Measurements from ENCODE around the gene ZSCAN23.

GRCh38 chr6:28395918-28396317 lies 47.4 kb downstream of the ZSCAN23 start:
- TF ChIP-seq, protein P1, sequence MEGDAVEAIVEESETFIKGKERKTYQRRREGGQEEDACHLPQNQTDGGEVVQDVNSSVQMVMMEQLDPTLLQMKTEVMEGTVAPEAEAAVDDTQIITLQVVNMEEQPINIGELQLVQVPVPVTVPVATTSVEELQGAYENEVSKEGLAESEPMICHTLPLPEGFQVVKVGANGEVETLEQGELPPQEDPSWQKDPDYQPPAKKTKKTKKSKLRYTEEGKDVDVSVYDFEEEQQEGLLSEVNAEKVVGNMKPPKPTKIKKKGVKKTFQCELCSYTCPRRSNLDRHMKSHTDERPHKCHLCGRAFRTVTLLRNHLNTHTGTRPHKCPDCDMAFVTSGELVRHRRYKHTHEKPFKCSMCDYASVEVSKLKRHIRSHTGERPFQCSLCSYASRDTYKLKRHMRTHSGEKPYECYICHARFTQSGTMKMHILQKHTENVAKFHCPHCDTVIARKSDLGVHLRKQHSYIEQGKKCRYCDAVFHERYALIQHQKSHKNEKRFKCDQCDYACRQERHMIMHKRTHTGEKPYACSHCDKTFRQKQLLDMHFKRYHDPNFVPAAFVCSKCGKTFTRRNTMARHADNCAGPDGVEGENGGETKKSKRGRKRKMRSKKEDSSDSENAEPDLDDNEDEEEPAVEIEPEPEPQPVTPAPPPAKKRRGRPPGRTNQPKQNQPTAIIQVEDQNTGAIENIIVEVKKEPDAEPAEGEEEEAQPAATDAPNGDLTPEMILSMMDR (IDR thresholded peaks at IDR 0.05 in 8 of 11, conservative IDR thresholded peaks at IDR 0.05 in 3 of 11): no peak
- no peak for TF ChIP-seq POLR2A (IDR thresholded peaks at IDR 0.05)
